Pons (tissue), 1 donor: ENCODE results near the gene OMG.
"Not testable (repeated sequence)": the region's sequence is repeated elsewhere in the genome, so short reads cannot be mapped to it uniquely, and the experiment has no call there.

ENCODE experiments used
- DNase-seq: peaks from one replicate; pipeline ENCODE4 v3.0.0-alpha.2; 2016; ENCODE audit warnings: low spot score

The OMG gene

GRCh38 chr17:31297090-31297489 is at the start of gene OMG:
Gene OMG (minus strand): TSS chr17:31297239. CDS start chr17:31296331, 908 bp downstream.
- DNase-seq = peak; percentile 92

DNA sequence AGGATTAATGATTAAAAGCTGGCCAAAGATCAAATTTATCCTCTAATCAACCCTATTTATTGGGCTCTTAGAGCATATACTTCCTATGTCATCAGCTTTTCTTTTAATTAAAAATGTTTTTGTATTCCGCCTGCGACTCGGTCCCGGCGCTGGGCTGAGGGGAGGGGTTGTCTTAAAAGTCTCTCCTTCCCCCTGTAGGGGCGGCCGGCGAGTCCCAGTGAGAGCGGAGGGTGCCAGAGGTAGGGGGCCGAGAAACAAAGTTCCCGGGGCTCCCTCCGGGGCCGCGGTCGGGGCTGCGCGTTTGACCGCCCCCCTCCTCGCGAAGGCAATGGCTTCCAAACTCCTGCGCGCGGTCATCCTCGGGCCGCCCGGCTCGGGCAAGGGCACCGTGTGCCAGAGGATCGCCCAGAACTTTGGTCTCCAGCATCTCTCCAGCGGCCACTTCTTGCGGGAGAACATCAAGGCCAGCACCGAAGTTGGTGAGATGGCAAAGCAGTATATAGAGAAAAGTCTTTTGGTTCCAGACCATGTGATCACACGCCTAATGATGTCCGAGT is 48.2 kb upstream of the OMG start:
- not testable (repeated sequence) for DNase-seq

- peak; percentile 42 for DNase-seq
These were observed 43.0 kb upstream of the OMG start for GRCh38 chr17:31339906-31340661.

DNA sequence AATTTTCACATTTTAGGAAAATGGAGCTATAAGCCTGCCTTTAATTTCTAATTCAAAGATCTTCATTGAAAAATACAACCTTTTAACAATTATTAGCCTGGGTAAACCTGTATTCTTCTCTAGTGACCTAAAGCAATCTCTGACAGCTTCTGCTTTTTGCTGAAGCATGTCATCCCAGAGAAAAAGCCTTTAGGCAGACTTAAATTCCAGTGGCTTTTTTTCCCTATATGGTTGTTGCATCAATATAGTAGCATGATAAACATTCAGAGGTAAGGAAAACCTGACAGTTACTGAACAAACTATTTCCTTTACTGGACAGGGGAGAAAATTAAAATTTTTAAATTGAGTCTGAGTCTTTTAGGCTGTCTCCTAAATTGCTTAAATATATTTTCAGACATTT is 32.2 kb upstream of the OMG start:
- no peak for DNase-seq

DNA sequence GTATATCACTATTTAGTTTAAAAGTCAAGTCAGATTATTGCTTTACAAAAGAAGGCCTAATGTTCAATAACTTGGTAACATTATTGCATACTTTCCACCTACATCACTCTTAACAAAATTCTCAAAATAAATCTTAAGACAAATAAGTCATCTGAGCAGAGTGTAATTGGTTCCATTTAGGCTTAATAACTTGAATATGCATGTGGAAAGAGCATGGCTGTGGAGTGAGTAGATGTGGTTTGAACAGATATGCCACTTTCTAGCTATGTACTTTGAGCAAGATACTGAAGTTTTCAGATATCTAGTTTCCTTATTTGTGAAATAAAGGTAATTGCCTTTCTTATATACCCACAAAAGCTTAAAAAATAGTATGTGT is 31.1 kb upstream of the OMG start:
- DNase-seq = no peak

- DNase-seq = no peak
These were observed 30.6 kb upstream of the OMG start for GRCh38 chr17:31327534-31328159.

DNA sequence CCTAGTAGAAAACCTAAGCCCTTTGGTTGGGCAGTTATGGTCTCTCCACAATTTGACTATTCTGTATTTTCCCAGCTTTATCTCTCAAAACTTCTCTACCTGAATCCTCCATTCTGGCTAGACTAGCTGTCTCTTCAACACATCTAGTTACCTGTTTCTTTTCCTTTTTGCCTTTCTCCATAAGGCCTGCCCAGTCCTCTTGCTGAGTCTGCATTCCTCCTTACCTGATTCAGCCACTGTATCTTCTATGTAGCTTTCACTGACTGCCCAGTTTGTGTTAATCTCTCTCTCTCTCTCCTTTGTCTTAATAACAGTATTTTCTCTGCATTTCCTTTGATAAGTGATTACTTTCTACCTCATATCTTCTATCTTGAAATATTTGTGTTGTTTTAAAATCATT is 26.5 kb upstream of the OMG start:
- DNase-seq = no peak

DNA sequence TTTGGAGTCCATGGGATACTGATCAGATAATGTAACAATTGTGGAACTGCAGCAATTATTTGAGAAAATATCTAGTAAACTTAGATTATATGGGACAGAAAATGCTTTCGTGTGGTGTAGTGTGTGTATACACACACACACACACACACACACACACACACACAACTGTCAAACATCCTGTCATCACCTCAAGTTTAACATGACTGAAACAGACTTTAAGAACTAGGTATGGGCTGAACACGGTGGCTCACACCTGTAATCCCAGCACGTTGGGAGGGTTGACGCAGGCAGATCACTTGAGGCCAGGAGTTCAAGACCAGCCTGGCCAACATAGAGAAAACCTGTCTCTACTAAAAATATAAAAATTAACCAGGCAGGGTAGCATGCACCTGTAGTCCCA is 24.9 kb upstream of the OMG start:
- no peak for DNase-seq

DNA sequence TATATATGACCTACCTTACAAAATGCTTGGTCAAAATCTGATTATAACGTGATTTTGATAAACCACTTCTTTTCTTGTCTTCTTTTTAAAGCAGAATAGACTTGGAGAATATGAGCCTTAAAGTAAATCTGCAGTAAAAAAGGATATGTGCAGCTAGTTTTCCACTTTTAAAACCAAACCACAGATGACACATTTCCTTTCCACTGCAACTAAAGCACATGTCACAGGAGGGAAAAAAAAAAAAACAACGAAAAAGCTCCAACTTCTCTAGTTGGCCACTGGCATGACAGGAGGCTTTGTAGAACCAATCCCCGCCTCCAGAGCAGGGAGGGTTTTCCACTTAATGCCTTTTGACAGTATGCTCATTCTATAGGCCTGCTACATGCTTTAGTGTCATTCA is 24.4 kb upstream of the OMG start, which contains the start of gene EVI2A:
TSS of gene EVI2A (minus strand) at position 142 of the 400 bp plus-strand sequence. CDS start 2,609 bp downstream, outside the sequence.
- peak; percentile 97 for DNase-seq

DNA sequence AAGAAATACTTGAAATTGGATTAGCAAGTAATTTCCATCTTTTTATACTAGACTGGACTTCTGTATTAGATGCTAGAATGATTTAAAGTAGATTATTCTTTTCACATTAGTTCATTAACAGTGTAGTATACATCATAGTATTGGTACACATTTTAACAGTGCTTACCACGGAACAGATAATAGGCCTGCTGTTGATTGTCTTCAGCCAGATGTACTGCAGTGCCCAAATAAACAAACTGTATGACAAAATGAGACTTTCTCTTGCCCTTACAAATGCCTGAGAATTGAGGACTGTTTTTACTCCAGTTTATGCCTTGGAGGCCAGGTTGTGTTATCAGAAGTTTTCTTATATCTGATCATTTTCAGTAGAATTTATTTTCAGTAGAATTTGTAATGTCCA is 23.8 kb upstream of the OMG start:
- DNase-seq = peak; percentile 91

- peak; percentile 64 for DNase-seq
These were observed 23.2 kb upstream of the OMG start for GRCh38 chr17:31320241-31320640.

- peak; percentile 85 for DNase-seq
These were observed 22.0 kb upstream of the OMG start for GRCh38 chr17:31318851-31319661.

GRCh38 chr17:31318298-31318801 is 21.3 kb upstream of the OMG start:
- DNase-seq = peak; percentile 97

GRCh38 chr17:31314782-31315100 is 17.7 kb upstream of the OMG start:
- DNase-seq = no peak

- peak; percentile 55 for DNase-seq
These were observed 17.1 kb upstream of the OMG start, which contains the start of gene EVI2B for GRCh38 chr17:31313982-31314781. Gene EVI2B (minus strand): TSS chr17:31314054. CDS start chr17:31305609, 8,445 bp downstream.

DNA sequence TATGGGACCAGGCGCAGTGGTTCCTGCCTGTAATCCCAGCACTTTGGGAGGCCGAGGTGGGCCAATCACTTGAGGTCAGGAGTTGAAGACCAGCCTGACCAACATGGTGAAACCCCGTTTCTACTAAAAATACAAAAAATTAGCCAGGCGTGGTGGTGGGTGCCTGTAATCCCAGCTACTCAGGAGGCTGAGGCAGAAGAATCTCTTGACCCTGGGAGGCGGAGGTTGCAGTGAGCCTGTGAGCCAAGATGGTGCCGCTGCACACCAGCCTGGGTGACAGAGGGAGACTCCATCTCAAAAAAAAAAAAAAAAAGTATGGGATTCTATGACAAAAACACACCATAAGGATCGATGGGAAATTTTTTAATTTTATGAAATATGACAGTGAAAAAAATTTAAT is 15.2 kb upstream of the OMG start:
- not testable (repeated sequence) for DNase-seq

- DNase-seq = no peak
These were observed 14.5 kb upstream of the OMG start for GRCh38 chr17:31311526-31311925.

GRCh38 chr17:31310886-31311285 is 13.8 kb upstream of the OMG start:
- DNase-seq = no peak

DNA sequence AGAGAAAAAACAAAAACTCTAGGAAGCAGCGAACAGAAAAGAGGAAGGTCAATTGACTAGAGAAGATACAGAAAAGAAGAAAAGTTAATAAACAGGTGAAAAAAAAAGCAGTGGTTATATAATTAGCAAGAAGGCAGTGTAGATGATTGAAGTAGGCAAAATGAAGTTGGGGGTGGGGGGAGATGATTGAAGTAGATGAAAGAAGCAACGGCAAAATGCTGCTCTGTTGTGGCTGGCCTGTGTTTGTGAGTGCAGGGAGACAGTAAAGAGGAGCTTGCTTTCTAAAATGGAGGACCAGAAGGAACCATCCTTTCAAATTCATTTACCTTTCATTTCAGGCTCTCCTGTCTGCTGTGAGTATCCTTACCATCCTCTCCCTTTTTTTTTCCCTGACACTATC is 13.2 kb upstream of the OMG start:
- peak; percentile 51 for DNase-seq

DNA sequence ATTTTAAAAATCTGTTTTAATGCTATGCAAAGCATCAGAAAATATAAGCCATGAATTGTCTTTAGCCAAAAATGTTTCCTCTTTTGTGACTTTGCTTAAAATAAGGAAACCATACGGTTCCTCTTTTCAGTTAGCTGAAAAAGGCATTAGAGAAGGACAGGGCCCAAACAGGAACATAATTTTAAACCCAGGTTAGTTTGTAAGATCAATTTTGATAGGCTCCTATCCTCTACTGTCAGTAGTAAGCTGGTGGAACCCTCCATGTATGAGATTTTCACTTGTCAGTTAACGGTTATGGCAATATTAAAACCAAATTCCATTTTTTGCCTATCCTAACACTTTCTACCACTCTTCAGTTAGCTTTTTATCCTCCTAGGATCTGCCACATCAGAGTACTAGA is 12.5 kb upstream of the OMG start:
- peak; percentile 64 for DNase-seq
